NCI-H146 treated with DMSO at 0.1 percent for 48 hours (cell line): ENCODE measurements around the gene NOP53.
"Not testable (repeated sequence)": the region's sequence is repeated elsewhere in the genome, so short reads cannot be mapped to it uniquely, and the experiment has no call there.

ENCODE experiments used
- DNase-seq: peaks from one replicate; lab custom pipeline; 2025; ENCODE audit not compliant: unreplicated experiment; lab: John Stamatoyannopoulos, UW

NOP53 gene

GRCh38 chr19:47745010-47745901 is at the start of gene NOP53:
Gene NOP53 (plus strand): TSS chr19:47745546. CDS start chr19:47745560, 14 bp downstream.
- DNase-seq: peak; percentile 96

GRCh38 chr19:47696635-47697034 is 48.7 kb upstream of the NOP53 start:
- DNase-seq: no peak

GRCh38 chr19:47697863-47698609 is 47.3 kb upstream of the NOP53 start:
- DNase-seq: peak; percentile 41

- DNase-seq: no peak
Measured at GRCh38 chr19:47698631-47699359, 46.6 kb upstream of the NOP53 start.

GRCh38 chr19:47699360-47699917 is 45.9 kb upstream of the NOP53 start:
- DNase-seq: peak; percentile 46

GRCh38 chr19:47700934-47701716 is 44.2 kb upstream of the NOP53 start:
- DNase-seq: no peak

- no peak for DNase-seq
Measured at GRCh38 chr19:47701717-47702552, 43.4 kb upstream of the NOP53 start.

GRCh38 chr19:47702671-47703070 is 42.7 kb upstream of the NOP53 start:
- no peak for DNase-seq

GRCh38 chr19:47703301-47703700 is 42.0 kb upstream of the NOP53 start:
- DNase-seq: no peak

GRCh38 chr19:47704024-47704423 is 41.3 kb upstream of the NOP53 start:
- no peak for DNase-seq

GRCh38 chr19:47704656-47705055 is 40.7 kb upstream of the NOP53 start:
- no peak for DNase-seq

- peak; percentile 65 for DNase-seq
Measured at GRCh38 chr19:47707135-47707925, 38.0 kb upstream of the NOP53 start.

GRCh38 chr19:47711652-47712242 is 33.6 kb upstream of the NOP53 start:
- peak; percentile 33 for DNase-seq

GRCh38 chr19:47713046-47714021 is 32.0 kb upstream of the NOP53 start, which contains the start of gene EHD2:
Gene EHD2 (plus strand): TSS chr19:47713422. CDS start chr19:47716613, 3,191 bp downstream.
- DNase-seq: no peak

GRCh38 chr19:47714339-47714738 is 31.0 kb upstream of the NOP53 start:
- DNase-seq: no peak

GRCh38 chr19:47714855-47715254 is 30.5 kb upstream of the NOP53 start:
- not testable (repeated sequence) for DNase-seq
